ENCODE results near the gene SESN3. TPM values are rescaled to one million over a fixed set of nuclear protein-coding genes. Genes with fewer than 3 reads are reported as not detected.

Gene SESN3
- total and polyA plus RNA-seq, 11 donors = 1.0 to 26.5 (median 5.6) TPM

DNA sequence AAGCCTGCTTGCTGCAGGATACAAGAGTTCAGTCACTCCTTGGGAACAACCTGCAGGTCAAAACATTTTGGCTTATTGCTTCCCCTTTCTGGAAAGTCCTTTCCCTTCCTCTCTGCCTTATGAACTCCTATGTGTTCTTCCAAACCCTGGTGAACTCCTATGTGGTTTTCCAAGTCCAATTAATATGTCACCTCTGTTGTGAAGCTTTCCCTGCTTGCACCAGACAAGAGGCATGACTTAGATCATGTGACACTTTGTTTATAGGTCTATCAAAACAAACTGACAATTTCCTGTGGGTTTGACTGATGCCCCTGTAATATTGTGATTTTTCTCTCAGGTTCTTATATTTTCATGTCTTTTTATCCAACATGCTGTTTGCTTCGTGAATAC, 77.2 kb downstream of the SESN3 start:
- intact Hi-C loops (cut with DNase I) = loop anchor here in 9 of 10 donors (2.0 to 10.0 kb wide), 13 partner anchors 57 to 1271 kb away; partner anchors contain the start of genes CWC15 (in 2 of the 9), KDM4D (in 2 of the 9), SESN3 (in 2 of the 9) and SRSF8 (in 2 of the 9)
- H3K4me1 ChIP-seq = peaks cover 0 to 54% (median 24%) of the 10 kb centered on the region in 12 donors

DNA sequence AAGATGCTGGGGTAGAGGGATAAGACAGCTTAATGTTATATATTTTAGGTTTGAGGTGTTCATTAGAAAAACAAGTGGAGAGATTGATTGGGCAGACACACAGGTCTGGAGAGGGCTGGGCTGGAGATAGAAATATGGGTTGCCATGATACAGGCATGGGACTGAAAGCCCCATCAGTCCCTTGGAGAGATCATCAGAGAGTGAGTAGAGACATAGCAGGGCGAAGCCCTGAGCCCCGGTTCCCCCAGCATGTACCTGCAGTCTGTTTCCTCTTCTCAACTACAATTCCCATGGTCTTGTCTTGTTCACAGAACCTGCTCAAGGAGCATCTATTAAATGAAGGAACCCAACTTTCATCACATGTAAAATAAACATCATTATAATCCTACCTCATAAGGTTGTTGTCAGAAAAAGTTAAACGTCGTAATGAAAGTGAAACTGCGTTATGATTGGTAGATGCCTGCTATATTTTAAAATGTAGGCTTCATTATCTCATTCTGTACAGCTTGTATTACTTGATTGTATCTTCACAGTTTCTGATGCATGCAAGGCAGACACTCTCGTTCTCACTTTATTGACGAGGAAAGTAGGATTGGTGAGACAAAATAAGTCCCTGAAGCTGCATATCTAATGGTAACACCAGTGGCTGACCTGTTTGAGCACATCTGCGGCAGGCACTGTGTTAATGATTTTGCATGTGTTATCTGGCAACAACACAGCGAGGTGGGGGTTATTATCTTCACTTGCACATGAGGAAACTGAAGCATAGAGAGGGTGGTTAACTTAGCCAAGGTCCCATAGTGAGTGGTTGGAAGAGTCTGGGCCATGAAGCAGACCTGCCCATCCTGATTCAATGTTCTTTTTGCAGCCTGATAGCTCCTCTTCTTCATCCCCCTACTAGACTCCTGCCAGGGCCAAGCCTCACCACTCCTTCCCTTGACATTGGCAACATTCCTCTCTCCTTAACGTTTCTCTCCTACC, 77.8 kb downstream of the SESN3 start:
- no peak for ATAC-seq
- Histone ChIP-seq H3K27ac (peak overlapping the region in 1 of 12 donors; percentile 68), H3K27me3 (no peaks in the 10 kb centered on the region), H3K4me1 (peaks cover 0 to 54% (median 25%) of the 10 kb centered on the region in 12 donors), H3K36me3 (no peaks in the 10 kb centered on the region), H3K4me3 (peak overlapping the region in 6 of 12 donors; percentile 10 to 52 (median 24)), H3K9me3 (no peaks in the 10 kb centered on the region)
- TF ChIP-seq POLR2A (IDR thresholded peaks at IDR 0.05) (no peak), CTCF (IDR thresholded peaks at IDR 0.05) (no peak)
- no peak for DNase-seq
- intact Hi-C loops (cut with DNase I) = loop anchor here in 9 of 10 donors (2.0 to 10.0 kb wide), 13 partner anchors 56 to 1272 kb away; partner anchors contain the start of genes CWC15 (in 2 of the 9), KDM4D (in 2 of the 9), SESN3 (in 2 of the 9) and SRSF8 (in 2 of the 9)
- WGBS, 4 donors = 55 to 74% (median 63%) methylated on average over 10 of the region's 10 CpGs

More for the DNA sequence above, 77.2 kb downstream of the SESN3 start:
- H3K36me3 ChIP-seq = no peaks in the 10 kb centered on the region
- DNase-seq (no peak), ATAC-seq (no peak)
- no peak overlapping the region for H3K4me3 ChIP-seq
- H3K27ac ChIP-seq = peak overlapping the region in 1 of 12 donors; percentile 68
- H3K27me3 ChIP-seq = no peaks in the 10 kb centered on the region
- no peak for TF ChIP-seq CTCF (IDR thresholded peaks at IDR 0.05)
- no peak for TF ChIP-seq POLR2A (IDR thresholded peaks at IDR 0.05)
- H3K9me3 ChIP-seq = no peaks in the 10 kb centered on the region
- WGBS, 4 donors = 52 to 100% (median 96%) methylated on average over 1 of the region's 1 CpG

DNA sequence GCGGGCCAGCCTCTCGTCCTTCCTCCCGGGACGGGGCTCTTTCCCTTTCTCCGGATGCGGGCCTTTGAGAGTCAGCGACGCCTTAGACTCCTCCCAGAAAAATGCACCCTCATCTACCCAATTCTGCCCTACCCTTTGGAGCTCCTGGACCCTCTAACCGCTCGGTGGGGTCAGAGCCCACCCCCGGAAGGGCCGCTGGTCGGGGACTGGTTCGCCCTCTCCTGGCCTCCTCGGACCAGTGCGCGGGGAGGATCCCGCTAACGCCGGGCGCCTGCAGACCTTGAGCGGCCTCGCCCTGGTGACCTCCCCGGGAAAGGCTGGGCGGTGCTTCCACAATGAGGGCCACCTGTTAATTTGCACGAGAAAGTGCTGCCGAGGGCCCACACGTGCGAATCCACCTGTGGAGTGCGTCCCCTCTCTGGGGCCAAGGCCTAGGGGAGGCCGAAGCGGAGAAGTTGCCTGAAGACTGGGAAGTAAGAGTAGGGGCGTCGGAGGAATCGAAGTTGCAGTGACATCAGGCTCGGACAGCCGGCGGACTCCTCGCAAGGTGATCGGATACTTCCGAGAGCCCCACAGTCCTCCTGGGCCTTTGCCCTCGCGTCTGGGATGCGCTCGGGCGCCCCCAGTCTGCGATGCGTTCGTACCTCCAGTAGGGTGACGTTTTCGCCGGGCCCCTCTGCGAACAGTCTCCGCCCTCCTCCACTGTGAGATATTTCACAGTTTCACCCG, 79.9 kb downstream of the SESN3 start:
- TF ChIP-seq CTCF (IDR thresholded peaks at IDR 0.05) (peak; percentile 69 to 92 (median 82)), POLR2A (IDR thresholded peaks at IDR 0.05) (peak in 1 of 2 donors; percentile 71)
- H3K27ac ChIP-seq = peak overlapping the region; percentile 80 to 99 (median 92)
- H3K4me1 ChIP-seq = peaks cover 0 to 50% (median 17%) of the 10 kb centered on the region in 12 donors
- no peaks in the 10 kb centered on the region for H3K9me3 ChIP-seq
- intact Hi-C loops (cut with DNase I) = loop anchor here (1.0 to 10.0 kb wide), 22 partner anchors 43 to 1274 kb away; partner anchors contain the start of genes SESN3 (in 3 of the 10), SRSF8 (in 3 of the 10), CWC15 (in 2 of the 10) and KDM4D (in 2 of the 10)
- ATAC-seq (peak; percentile 90 to 94 (median 92)), DNase-seq (peak; percentile 92 to 94 (median 93))
- no peaks in the 10 kb centered on the region for H3K36me3 ChIP-seq
- H3K27me3 ChIP-seq = no peaks in the 10 kb centered on the region
- 1% methylated on average over 34 to 55 of the region's 55 CpGs for WGBS, 4 donors
- H3K4me3 ChIP-seq = peak overlapping the region; percentile 38 to 92 (median 64)
